SK-N-SH (cell line): ENCODE results near the gene ROR2.

Experiments used
- CTCF ChIP-seq: fragments of 200-600 bp; sonication (generic); IDR thresholded peaks from 2 replicates; pipeline ENCODE4 v1.6.1; 2017; ENCODE audit warnings: antibody characterized with exemption, mild to moderate bottlenecking, moderate library complexity
- NFIC ChIP-seq: IDR thresholded peaks from 2 replicates; pipeline ENCODE4 v1.4.0; 2012; ENCODE audit warnings: borderline replicate concordance
- RCOR1 ChIP-seq: fragments of 150-350 bp; IDR thresholded peaks from 2 replicates; pipeline ENCODE4 v1.6.1; 2017; ENCODE audit warnings: antibody characterized with exemption, low read length

- TF ChIP-seq CTCF (no peak), RCOR1 (no peak), NFIC (no peak)
These were observed 345.4 kb downstream of the ROR2 start for GRCh38 chr9:91604451-91605179.
